Measurements from ENCODE around the gene BCAS3.

BCAS3 gene

DNA sequence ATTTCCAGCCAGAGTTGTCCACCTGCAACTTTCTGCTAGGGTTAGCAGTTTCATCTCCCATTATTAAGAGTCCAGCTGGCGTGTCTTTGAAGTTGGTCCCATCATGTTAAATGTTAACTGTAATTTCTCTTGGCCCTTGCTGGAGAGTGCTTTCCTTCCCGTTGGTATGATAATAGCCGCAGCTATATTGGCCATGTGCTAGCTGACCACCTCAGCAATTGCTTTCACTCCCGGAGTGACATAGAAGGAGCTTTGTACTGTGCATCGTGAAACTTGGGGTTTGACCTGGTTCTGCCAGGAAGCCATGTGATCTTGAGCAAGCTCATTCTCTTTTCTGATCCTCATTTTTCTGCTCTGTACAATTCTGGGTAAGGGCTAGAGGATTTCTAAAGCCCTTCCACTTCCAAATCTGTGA, 641.0 kb downstream of the BCAS3 start:
- H3K4me3 ChIP-seq = no peak overlapping the region
- TF ChIP-seq, protein P1, sequence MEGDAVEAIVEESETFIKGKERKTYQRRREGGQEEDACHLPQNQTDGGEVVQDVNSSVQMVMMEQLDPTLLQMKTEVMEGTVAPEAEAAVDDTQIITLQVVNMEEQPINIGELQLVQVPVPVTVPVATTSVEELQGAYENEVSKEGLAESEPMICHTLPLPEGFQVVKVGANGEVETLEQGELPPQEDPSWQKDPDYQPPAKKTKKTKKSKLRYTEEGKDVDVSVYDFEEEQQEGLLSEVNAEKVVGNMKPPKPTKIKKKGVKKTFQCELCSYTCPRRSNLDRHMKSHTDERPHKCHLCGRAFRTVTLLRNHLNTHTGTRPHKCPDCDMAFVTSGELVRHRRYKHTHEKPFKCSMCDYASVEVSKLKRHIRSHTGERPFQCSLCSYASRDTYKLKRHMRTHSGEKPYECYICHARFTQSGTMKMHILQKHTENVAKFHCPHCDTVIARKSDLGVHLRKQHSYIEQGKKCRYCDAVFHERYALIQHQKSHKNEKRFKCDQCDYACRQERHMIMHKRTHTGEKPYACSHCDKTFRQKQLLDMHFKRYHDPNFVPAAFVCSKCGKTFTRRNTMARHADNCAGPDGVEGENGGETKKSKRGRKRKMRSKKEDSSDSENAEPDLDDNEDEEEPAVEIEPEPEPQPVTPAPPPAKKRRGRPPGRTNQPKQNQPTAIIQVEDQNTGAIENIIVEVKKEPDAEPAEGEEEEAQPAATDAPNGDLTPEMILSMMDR (IDR thresholded peaks at IDR 0.05) = no peak
- H3K27ac ChIP-seq = no peak overlapping the region
- no peak for DNase-seq (ENCODE audit: low spot score)

DNA sequence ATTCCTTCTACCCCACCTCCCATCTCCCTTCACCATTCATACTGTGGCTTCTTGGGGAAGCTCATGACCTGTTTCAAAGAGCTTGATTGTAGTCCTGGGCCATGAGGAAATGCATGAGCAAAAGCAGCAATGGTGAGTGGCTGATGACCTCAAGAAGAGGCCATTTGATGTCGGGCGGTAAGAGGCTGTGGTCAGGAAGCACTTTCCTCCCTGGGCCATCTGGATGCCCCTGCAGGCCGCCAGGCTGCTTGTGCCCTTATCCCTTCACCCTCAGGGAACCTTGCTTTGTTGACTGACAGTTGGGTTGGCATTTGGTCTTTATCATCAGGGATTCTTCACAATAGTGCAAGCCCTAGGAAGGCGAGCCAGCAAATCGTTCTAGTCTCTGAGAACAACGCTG, 643.7 kb downstream of the BCAS3 start:
- TF ChIP-seq, protein P1 (IDR thresholded peaks at IDR 0.05) = no peak
- no peak for DNase-seq (ENCODE audit: low spot score)
- no peak overlapping the region for H3K4me3 ChIP-seq
- H3K27ac ChIP-seq = no peak overlapping the region

DNA sequence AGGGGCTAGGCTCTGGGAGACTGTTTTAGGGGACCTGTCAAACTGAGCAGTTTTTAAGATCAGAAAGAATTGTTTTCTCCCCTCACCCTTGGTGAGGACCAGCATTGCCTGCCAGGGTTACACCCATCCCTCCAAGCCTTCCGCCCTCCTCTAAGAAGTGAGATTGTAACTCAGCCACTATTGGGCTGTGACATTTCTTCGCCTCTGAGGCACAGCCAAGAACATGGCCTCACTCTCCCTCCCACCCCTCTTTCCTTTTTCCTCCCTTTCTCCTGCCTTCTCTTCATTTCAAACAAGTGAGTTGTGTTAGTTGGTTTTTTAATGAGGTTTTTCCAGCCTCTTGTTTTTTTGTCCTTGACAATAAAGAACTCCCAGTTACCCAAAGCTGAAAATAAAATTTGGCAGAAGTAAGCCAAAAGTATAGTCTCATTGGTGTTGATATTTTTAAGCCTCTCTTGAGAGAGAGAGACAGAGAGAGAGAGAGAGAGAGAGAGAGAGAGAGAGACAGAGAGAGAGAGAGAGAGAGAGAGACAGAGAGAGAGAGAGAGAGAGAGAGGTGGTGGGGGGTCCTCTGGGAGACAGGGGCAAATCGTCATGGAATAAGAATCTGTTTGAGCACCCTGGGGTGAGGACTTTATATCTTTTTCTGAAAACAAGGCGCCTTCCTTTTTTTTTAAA, 644.8 kb downstream of the BCAS3 start:
- Histone ChIP-seq H3K27ac (peak overlapping the region; percentile 67 to 81), H3K4me3 (no peak overlapping the region)
- TF ChIP-seq, protein P1 (IDR thresholded peaks at IDR 0.05) = peak; percentile 17
- no peak for DNase-seq (ENCODE audit: low spot score)

DNA sequence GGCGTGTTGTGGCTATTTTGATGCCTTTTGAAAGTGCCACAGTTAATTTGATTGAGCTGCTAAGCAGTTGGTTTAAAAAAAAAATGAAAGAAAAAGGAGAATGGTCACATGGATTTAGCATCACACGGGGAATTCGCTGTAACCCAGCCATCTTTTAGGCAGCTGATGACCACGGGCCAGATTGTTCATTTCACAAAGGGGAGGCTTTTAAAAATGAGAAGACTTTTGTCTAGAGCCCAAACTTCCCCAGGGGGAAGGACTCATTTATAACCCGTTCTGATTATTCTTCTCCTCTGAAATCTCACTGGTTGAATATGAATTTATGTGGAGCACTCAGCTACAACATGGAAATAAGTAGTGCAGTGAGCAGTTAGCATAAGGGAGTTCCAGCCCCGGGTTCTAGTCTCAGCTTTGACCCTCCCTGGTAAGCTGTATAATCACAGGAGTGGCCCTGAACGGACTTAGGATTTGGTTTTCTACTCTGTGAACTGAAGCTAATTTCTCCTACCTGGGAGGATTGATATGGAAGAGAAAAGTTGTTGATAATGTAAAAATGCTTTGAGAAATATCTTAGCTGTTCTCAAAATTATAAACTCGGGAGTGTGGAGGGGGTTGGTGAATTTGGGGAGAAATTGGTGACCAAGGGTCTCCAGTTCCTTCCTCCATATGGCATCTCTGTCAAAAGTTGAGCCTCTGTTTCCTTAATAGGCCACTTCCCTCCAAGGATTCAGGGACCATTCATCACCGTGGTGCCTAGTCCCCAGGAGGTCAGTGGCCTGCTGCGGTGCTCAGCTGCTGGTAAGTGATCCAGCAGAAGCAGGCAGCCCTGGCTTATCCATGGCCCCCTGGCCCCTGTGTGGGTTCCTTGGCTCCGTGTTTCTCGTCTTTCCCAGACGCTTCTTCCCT, 645.6 kb downstream of the BCAS3 start:
- DNase-seq (ENCODE audit: low spot score) = no peak
- Histone ChIP-seq H3K4me3 (no peak overlapping the region), H3K27ac (peak overlapping the region; percentile 67 to 81)
- TF ChIP-seq, protein P1 (IDR thresholded peaks at IDR 0.05) = no peak

DNA sequence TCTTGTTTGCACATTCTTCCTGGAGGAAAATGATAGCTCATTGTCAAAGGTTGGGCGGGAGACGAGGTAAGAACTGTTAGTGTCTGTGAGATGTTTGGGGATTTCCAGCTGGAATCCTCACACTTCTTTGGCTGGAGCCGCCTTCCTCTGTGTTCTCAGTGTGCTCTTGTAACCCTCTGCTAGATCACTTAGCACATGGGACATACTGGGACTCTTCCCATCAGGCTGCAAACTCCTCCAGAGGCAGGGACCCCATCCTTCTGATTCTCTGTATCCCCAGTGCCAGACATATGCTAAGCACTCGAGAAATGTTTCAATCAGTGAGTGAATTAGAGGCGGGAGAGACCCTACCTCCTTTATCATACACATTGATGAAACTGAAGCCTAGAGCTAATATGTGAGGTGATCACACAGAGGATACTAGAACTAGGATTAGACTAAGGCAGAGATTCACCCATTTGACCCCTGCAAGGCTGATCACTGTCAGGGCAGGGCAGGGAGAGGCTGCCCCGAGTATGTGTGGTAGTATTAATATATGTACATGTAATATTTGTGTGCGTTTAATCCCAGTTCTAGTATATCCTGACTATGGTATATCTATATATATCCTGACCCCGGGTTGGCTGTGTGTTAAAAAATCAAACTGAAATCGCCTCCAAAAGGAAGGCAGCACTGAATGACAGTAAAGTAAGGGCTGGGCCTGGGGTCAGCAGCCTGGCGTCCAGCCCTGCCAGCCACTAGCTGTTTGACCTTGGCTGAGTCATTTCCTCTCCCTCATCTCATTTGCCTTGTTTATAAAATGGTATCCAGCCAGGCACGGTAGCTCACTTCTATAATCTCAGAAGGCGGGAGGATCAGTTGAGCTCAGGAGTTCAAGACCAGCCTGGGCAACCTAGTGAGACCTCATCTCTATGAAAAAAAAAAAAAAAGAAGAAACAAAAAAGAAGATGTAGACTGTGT, 646.5 kb downstream of the BCAS3 start:
- Histone ChIP-seq H3K4me3 (no peak overlapping the region), H3K27ac (peak overlapping the region; percentile 67 to 81)
- TF ChIP-seq, protein P1 (IDR thresholded peaks at IDR 0.05) = no peak
- no peak for DNase-seq (ENCODE audit: low spot score)

DNA sequence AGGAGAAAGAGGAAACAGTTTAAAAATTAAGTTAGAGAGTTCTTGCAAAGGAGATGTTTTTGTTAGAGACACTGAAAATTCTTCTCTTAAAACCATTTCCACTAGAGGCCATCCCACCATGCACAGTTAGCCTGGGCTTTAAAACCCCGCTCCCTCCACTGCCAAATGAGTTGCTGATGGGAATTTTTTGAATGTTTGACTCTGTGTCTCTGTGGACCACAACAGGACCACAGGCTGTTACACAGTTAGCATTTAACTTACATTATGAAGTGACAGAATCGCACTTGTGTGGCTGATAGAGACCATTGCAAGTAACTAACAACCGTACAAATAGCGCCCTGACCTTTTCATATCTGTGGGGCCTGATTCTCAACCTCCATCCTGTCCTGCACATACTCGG, 647.3 kb downstream of the BCAS3 start:
- Histone ChIP-seq H3K27ac (peak overlapping the region; percentile 67 to 77), H3K4me3 (no peak overlapping the region)
- DNase-seq (ENCODE audit: low spot score) = no peak
- TF ChIP-seq, protein P1 (IDR thresholded peaks at IDR 0.05) = no peak
